HG03159 (cell line): ENCODE results near the gene DROSHA.

Experiments used
- ATAC-seq: cut with Tn5 transposase; IDR thresholded peaks from one replicate; pipeline ENCODE4 v1.9.1; 2021; ENCODE audit warnings: mild to moderate bottlenecking, moderate library complexity; ENCODE audit not compliant: unreplicated experiment

Gene DROSHA

DNA sequence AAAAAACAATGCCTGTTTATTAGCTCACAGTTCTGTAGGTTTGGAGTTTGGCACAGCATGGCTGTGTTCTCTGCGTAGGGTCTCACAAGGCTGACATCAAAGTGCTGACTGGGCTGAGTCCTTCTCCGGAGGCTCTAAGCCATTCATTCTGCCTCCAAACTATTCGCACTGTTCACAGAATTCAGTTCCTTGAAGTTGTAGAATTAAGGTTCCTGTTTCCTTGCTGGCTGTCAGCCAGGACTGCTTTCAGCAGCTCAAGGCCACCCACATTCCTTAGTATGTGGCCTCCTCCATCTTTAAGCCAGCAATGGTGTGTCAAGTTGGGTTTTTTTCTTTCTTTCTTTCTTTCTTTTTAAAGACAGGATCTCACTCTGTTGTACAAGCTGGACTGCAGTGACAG lies 176.6 kb downstream of the DROSHA start:
- ATAC-seq, result no peak
